T-cell (primary cell): ENCODE data around the gene FZD7. TPM values are rescaled to one million over a fixed set of nuclear protein-coding genes. Genes with fewer than 3 reads are reported as not detected.
A peak's percentile ranks its signal among the peaks of the same experiment; 100 is the strongest.

Experiments used
- ATAC-seq, 4 experiments: fragments of 200-7000 bp in 3 of 4; fragments of 150-1000 bp in 1 of 4; cut with Tn5 transposase; replicated peaks in 1 of 4; 1 replicate in 3 of 4; 2 replicates in 1 of 4; pipeline ENCODE4 v1.10.0; 2021; ENCODE audit warnings: moderate library complexity in 3 of 4, mild to moderate bottlenecking in 2 of 4, moderate number of reproducible peaks in 1 of 4
- CTCF ChIA-PET, 2 donors: fragments of 300-600 bp; sonication (Branson Sonifier 250); formaldehyde crosslinking; loops; one replicate each; lab custom pipeline; 2022; ENCODE audit warnings: antibody characterized with exemption in 2 of 2; lab: Charles Lee
- POLR2A ChIA-PET, 2 donors: fragments of 300-600 bp; sonication (Branson Sonifier 250); formaldehyde crosslinking; loops; one replicate each; lab custom pipeline; 2022; ENCODE audit warnings: antibody characterized with exemption in 2 of 2; lab: Charles Lee
- DNase-seq, 35 experiments: peaks; one replicate each; pipeline versions ENCODE4 v3.0.0 to v3.0.0-alpha.2; 2013 to 2023
- H3K27ac ChIP-seq: one replicate; pipeline ENCODE4 v1.5.1; 2013; ENCODE audit warnings: low read length
- H3K27me3 ChIP-seq, 2 experiments: replicated peaks in 1 of 2; 1 replicate in 1 of 2; 2 replicates in 1 of 2; pipeline versions ENCODE4 v1.6.1 to v1.7.0; 2013; ENCODE audit warnings: low read length in 1 of 2, mixed read lengths in 1 of 2; ENCODE audit not compliant: control insufficient read depth in 2 of 2, insufficient read depth in 2 of 2; ENCODE audit errors: extremely low read depth in 1 of 2
- H3K36me3 ChIP-seq, 2 donors: 1 replicate in 1 of 2; 2 replicates in 1 of 2; pipeline versions ENCODE4 v1.6.1 to v1.7.0; 2013; ENCODE audit warnings: low read length in 1 of 2; ENCODE audit not compliant: control insufficient read depth in 2 of 2, insufficient read depth in 1 of 2; ENCODE audit errors: extremely low read depth in 1 of 2
- H3K4me1 ChIP-seq, 2 experiments: 1 replicate in 1 of 2; 2 replicates in 1 of 2; pipeline versions ENCODE4 v1.6.1 to v1.7.0; 2013; ENCODE audit warnings: low read length in 2 of 2, mixed read lengths in 1 of 2; ENCODE audit not compliant: insufficient read depth in 2 of 2, control insufficient read depth in 1 of 2; ENCODE audit errors: extremely low read depth in 1 of 2
- H3K4me3 ChIP-seq, 2 donors: 1 replicate in 1 of 2; 2 replicates in 1 of 2; pipeline versions ENCODE4 v1.5.1 to v1.7.0; 2013; ENCODE audit warnings: mild to moderate bottlenecking in 2 of 2, low read length in 1 of 2, moderate library complexity in 1 of 2; ENCODE audit not compliant: control insufficient read depth in 1 of 2; ENCODE audit errors: extremely low read depth in 1 of 2
- H3K9me3 ChIP-seq: 2 replicates; pipeline ENCODE4 v1.7.0; 2013
- H3K27ac Mint-ChIP-seq, 2 donors: one replicate each; pipeline ENCODE4 v1.8.0; 2020 to 2021; ENCODE audit warnings: mild to moderate bottlenecking in 2 of 2, mixed read lengths in 2 of 2
- H3K27me3 Mint-ChIP-seq, 2 donors: one replicate each; pipeline ENCODE4 v1.8.0; 2021 to 2022; ENCODE audit warnings: mixed read lengths in 2 of 2
- H3K36me3 Mint-ChIP-seq: one replicate; pipeline ENCODE4 v1.8.0; 2021; ENCODE audit warnings: mixed read lengths
- H3K4me1 Mint-ChIP-seq, 3 donors: one replicate each; pipeline ENCODE4 v1.8.0; 2020 to 2022; ENCODE audit warnings: mixed read lengths in 3 of 3, mild to moderate bottlenecking in 1 of 3
- H3K4me3 Mint-ChIP-seq, 3 donors: one replicate each; pipeline ENCODE4 v1.8.0; 2020 to 2022; ENCODE audit warnings: mild to moderate bottlenecking in 3 of 3, mixed read lengths in 3 of 3, moderate library complexity in 3 of 3
- H3K9me3 Mint-ChIP-seq, 3 donors: one replicate each; pipeline ENCODE4 v1.8.0; 2020 to 2022; ENCODE audit warnings: mixed read lengths in 3 of 3
- WGBS: methylation state at CpG from one replicate; pipeline ENCODE4 v1.1.5; 2013; ENCODE audit warnings: missing lambda C conversion rate; ENCODE audit not compliant: insufficient coverage; 5-methylcytosine and 5-hydroxymethylcytosine counted together
- total RNA-seq, 35 experiments: library from RNA in 6 of 35; stranded (reverse) in 6 of 35; fragments of 120-200 nt in 1 of 35; gene quantifications; one replicate each; pipeline versions ENCODE4 v1.2.1 to v1.2.4 and lab custom pipeline; 2013 to 2026

FZD7 gene
- total RNA-seq = under 1 TPM; 0.15 to 0.93 (median 0.56) TPM
- 0.24 TPM for total RNA-seq (2013)
- 0 to 2.2 (median 1.0) reads per million in 29 experiments for total RNA-seq (lab: John Stamatoyannopoulos, UW)

GRCh38 chr2:202033317-202034248 is at the start of gene FZD7:
TSS of gene FZD7 (plus strand) at chr2:202033855. CDS start at chr2:202034648, 793 bp downstream.
- ChIA-PET POLR2A (interaction anchor here in 1 of 2 donors (0.6 kb wide), 1 partner anchor 921 kb away, joined by 3 read pairs; no protein-coding TSS in a partner anchor), CTCF (interaction anchor here in 1 of 2 donors (0.6 kb wide), 1 partner anchor 129 kb away, joined by 4 read pairs; no protein-coding TSS in a partner anchor)
- peak within 1 kb of the TSS; percentile 76 to 87 for H3K4me3 ChIP-seq
- peaks cover 12 to 14% (median 12%) of the 10 kb centered on the region in 3 donors for H3K4me1 Mint-ChIP-seq
- peak within 1 kb of the TSS in 1 of 2 donors; percentile 58 for H3K27ac Mint-ChIP-seq
- H3K27ac ChIP-seq = no peak within 1 kb of the TSS
- H3K4me3 Mint-ChIP-seq = peak within 1 kb of the TSS in 2 of 3 donors; percentile 84 to 85
- peaks cover 11 to 39% of the 10 kb centered on the region in 2 experiments for H3K27me3 ChIP-seq
- H3K4me1 ChIP-seq = peaks cover 12 to 31% of the 10 kb centered on the region in 2 experiments
- H3K9me3 ChIP-seq = no peaks in the 10 kb centered on the region
- peak; percentile 82 to 86 (median 84) for ATAC-seq
- WGBS = under 1% methylated on average over 83 of the region's 109 CpGs
- DNase-seq = peak; percentile 64 to 88 (median 75)
- peaks cover 2 to 14% of the 10 kb centered on the region in 2 donors for H3K27me3 Mint-ChIP-seq
- no peaks in the 10 kb centered on the region for H3K9me3 Mint-ChIP-seq
- H3K36me3 Mint-ChIP-seq = no peaks in the 10 kb centered on the region
- no peaks in the 10 kb centered on the region for H3K36me3 ChIP-seq

- Histone ChIP-seq H3K4me3 (no peak overlapping the region), H3K4me1 (peaks cover 0 to 4% of the 10 kb centered on the region in 2 experiments), H3K36me3 (no peaks in the 10 kb centered on the region), H3K27me3 (peaks cover 0 to 9% of the 10 kb centered on the region in 2 experiments), H3K27ac (no peak overlapping the region), H3K9me3 (no peaks in the 10 kb centered on the region)
- WGBS = no CpG with 5 or more reads among the region's 3 CpGs
- Mint-ChIP-seq H3K4me3 (no peak overlapping the region), H3K27ac (no peak overlapping the region), H3K4me1 (no peaks in the 10 kb centered on the region), H3K27me3 (peaks cover 4 to 7% of the 10 kb centered on the region in 2 donors), H3K9me3 (no peaks in the 10 kb centered on the region), H3K36me3 (no peaks in the 10 kb centered on the region)
- DNase-seq (no peak), ATAC-seq (no peak)
- ChIA-PET CTCF (no interaction called here), POLR2A (no interaction called here)
These were observed 49.3 kb upstream of the FZD7 start for GRCh38 chr2:201984333-201984732.

GRCh38 chr2:201984800-201985525 is 48.7 kb upstream of the FZD7 start:
- Mint-ChIP-seq H3K27ac (no peak overlapping the region), H3K9me3 (no peaks in the 10 kb centered on the region), H3K27me3 (peaks cover 4 to 7% of the 10 kb centered on the region in 2 donors), H3K36me3 (no peaks in the 10 kb centered on the region), H3K4me1 (no peaks in the 10 kb centered on the region), H3K4me3 (no peak overlapping the region)
- ATAC-seq (peak in 2 of 4 experiments; percentile 37 to 51), DNase-seq (peak in 10 of 35 experiments; percentile 5 to 27 (median 10))
- 69% methylated on average over 7 of the region's 12 CpGs for WGBS
- Histone ChIP-seq H3K36me3 (no peaks in the 10 kb centered on the region), H3K9me3 (no peaks in the 10 kb centered on the region), H3K4me3 (no peak overlapping the region), H3K27ac (no peak overlapping the region), H3K27me3 (peaks cover 0 to 9% of the 10 kb centered on the region in 2 experiments), H3K4me1 (peaks cover 0 to 4% of the 10 kb centered on the region in 2 experiments)
- ChIA-PET POLR2A (no interaction called here), CTCF (no interaction called here)

GRCh38 chr2:201985728-201986462 is 47.8 kb upstream of the FZD7 start:
- DNase-seq (no peak), ATAC-seq (no peak)
- H3K36me3 ChIP-seq = no peaks in the 10 kb centered on the region
- 87% methylated on average over 3 of the region's 8 CpGs for WGBS
- ChIA-PET POLR2A (no interaction called here), CTCF (no interaction called here)
- no peak overlapping the region for H3K27ac ChIP-seq
- Mint-ChIP-seq H3K4me3 (no peak overlapping the region), H3K9me3 (no peaks in the 10 kb centered on the region), H3K4me1 (no peaks in the 10 kb centered on the region), H3K36me3 (no peaks in the 10 kb centered on the region), H3K27ac (peak overlapping the region in 1 of 2 donors; percentile 6), H3K27me3 (peaks cover 0 to 1% of the 10 kb centered on the region in 2 donors)
- H3K4me3 ChIP-seq = no peak overlapping the region
- H3K4me1 ChIP-seq = peaks cover 0 to 4% of the 10 kb centered on the region in 2 experiments
- peaks cover 0 to 9% of the 10 kb centered on the region in 2 experiments for H3K27me3 ChIP-seq
- H3K9me3 ChIP-seq = no peaks in the 10 kb centered on the region

- Mint-ChIP-seq H3K4me3 (no peak overlapping the region), H3K27me3 (no peaks in the 10 kb centered on the region), H3K27ac (no peak overlapping the region), H3K4me1 (no peaks in the 10 kb centered on the region), H3K9me3 (no peaks in the 10 kb centered on the region), H3K36me3 (no peaks in the 10 kb centered on the region)
- Histone ChIP-seq H3K36me3 (no peaks in the 10 kb centered on the region), H3K27ac (no peak overlapping the region), H3K4me1 (peaks cover 0 to 4% of the 10 kb centered on the region in 2 experiments), H3K27me3 (peaks cover 0 to 9% of the 10 kb centered on the region in 2 experiments), H3K9me3 (no peaks in the 10 kb centered on the region), H3K4me3 (no peak overlapping the region)
- no peak for DNase-seq
- no peak for ATAC-seq
- WGBS = no CpG with 5 or more reads among the region's 5 CpGs
- ChIA-PET CTCF (no interaction called here), POLR2A (no interaction called here)
These were observed 47.3 kb upstream of the FZD7 start for GRCh38 chr2:201986463-201986735.

- H3K9me3 ChIP-seq = no peaks in the 10 kb centered on the region
- WGBS = no CpG with 5 or more reads among the region's 2 CpGs
- no peaks in the 10 kb centered on the region for H3K9me3 Mint-ChIP-seq
These were observed 46.2 kb upstream of the FZD7 start for GRCh38 chr2:201987426-201987825.

More at GRCh38 chr2:201987426-201987825, 46.2 kb upstream of the FZD7 start:
- no peak overlapping the region for H3K27ac Mint-ChIP-seq
- Histone ChIP-seq H3K27ac (no peak overlapping the region), H3K4me3 (no peak overlapping the region), H3K4me1 (peaks cover 0 to 4% of the 10 kb centered on the region in 2 experiments), H3K27me3 (peaks cover 0 to 9% of the 10 kb centered on the region in 2 experiments), H3K36me3 (no peaks in the 10 kb centered on the region)
- no peaks in the 10 kb centered on the region for H3K4me1 Mint-ChIP-seq
- H3K36me3 Mint-ChIP-seq = no peaks in the 10 kb centered on the region
- ChIA-PET CTCF (no interaction called here), POLR2A (no interaction called here)
- H3K4me3 Mint-ChIP-seq = no peak overlapping the region
- ATAC-seq (no peak), DNase-seq (no peak)
- no peaks in the 10 kb centered on the region for H3K27me3 Mint-ChIP-seq
